ENCODE data around the gene CREB3L4. TPM values are rescaled to one million over a fixed set of nuclear protein-coding genes. Genes with fewer than 3 reads are reported as not detected.

The CREB3L4 gene
- total RNA-seq, 2 experiments from 2014 or later: 8.3 to 8.8 TPM

DNA sequence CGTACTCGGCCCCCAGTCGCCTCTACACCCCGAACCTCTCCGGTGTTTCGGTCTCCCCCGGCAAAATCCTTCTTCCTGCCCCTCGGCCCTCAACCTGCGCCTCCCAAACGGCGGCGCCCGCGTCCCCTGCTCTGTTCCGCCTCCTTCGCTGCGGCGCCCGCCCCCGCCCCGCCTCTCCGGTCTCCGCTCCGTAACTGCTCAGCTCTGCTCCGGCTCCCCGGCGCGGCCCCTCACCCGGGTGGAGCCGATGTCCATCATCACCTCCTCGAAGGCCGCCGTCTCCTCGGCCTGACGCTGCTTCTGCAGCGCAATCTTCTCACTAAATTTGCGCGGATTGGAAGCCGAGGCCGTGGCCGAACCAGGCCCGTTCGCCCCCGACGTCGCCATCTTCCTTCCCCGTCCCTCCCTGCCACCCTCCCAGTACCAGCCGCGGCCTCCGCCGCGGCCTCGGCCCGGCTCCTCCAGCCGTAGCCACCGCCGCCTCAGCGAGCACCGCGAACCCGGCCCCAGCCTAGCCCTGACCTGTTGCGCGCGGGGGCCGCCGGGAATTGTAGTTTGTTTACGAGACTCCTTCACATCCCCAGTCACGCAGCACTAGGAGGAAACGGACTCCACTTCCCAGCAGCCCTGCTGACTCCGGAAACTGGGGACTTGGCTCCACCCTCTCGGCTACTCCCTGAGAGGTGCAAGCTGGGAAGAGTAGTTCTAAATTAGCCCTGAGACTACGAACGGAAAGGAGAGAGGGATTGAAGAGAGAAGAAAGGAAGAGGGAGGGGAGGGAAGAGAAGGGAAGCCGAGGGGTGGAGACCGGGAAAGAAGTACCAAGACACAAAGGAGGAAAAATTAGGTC lies 9.4 kb upstream of the CREB3L4 start, which contains the start of gene CRTC2:
CRTC2 (minus strand) TSS at position 502 of the 850 bp plus-strand sequence; CDS start at position 387, 115 bp downstream.
- ATAC-seq: peak; percentile 88
- peak within 1 kb of the TSS; percentile 97 for H3K4me3 Mint-ChIP-seq

DNA sequence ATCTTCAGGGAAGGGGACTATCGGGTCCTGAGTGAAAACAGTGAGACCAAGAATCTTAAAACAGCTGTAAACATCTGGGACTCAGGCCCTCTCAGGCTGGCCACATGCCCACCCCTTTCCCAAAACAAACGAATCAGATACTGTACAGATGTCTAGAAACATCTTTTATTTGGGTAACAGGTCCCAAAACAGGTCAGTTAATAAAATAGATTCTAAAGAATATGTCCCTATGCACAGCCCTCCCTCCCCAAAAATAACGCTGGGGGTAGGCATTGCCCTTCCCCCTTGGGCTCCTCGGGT lies 8.8 kb upstream of the CREB3L4 start:
- H3K27me3 Mint-ChIP-seq: no peaks in the 10 kb centered on the region
- DNase-seq: no peak
- peaks cover 58% of the 10 kb centered on the region for H3K4me1 Mint-ChIP-seq (ENCODE audit: low read depth)
- peak overlapping the region; percentile 98 for H3K27ac Mint-ChIP-seq
- intact Hi-C loops (cut with micrococcal nuclease): no loop called here
- ATAC-seq: no peak
- ChIA-PET POLR2A (interaction anchor here (0.9 to 7.3 kb wide), 9 partner anchors 8 to 130 kb away, joined by 3 to 62 read pairs (median 4); partner anchors contain the start of genes CREB3L4, DENND4B and JTB), CTCF (interaction anchor here (0.9 to 1.5 kb wide), 2 partner anchors 9 to 13 kb away, joined by 3 to 11 read pairs; partner anchors contain the start of genes CREB3L4 and DENND4B)
- no peaks in the 10 kb centered on the region for H3K9me3 Mint-ChIP-seq
- peak overlapping the region; percentile 97 for H3K4me3 Mint-ChIP-seq
- TF ChIP-seq, protein P1, sequence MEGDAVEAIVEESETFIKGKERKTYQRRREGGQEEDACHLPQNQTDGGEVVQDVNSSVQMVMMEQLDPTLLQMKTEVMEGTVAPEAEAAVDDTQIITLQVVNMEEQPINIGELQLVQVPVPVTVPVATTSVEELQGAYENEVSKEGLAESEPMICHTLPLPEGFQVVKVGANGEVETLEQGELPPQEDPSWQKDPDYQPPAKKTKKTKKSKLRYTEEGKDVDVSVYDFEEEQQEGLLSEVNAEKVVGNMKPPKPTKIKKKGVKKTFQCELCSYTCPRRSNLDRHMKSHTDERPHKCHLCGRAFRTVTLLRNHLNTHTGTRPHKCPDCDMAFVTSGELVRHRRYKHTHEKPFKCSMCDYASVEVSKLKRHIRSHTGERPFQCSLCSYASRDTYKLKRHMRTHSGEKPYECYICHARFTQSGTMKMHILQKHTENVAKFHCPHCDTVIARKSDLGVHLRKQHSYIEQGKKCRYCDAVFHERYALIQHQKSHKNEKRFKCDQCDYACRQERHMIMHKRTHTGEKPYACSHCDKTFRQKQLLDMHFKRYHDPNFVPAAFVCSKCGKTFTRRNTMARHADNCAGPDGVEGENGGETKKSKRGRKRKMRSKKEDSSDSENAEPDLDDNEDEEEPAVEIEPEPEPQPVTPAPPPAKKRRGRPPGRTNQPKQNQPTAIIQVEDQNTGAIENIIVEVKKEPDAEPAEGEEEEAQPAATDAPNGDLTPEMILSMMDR (IDR thresholded peaks at IDR 0.05): no peak
- peaks cover 25% of the 10 kb centered on the region for H3K36me3 Mint-ChIP-seq (ENCODE audit: low read depth)

More for the DNA sequence above, 9.4 kb upstream of the CREB3L4 start, which contains the start of gene CRTC2:
- H3K36me3 Mint-ChIP-seq (ENCODE audit: low read depth): peaks cover 29% of the 10 kb centered on the region
- ChIA-PET CTCF (interaction anchor here (0.9 to 4.8 kb wide), 3 partner anchors 10 to 12 kb away, joined by 3 to 46 read pairs (median 11); partner anchors contain the start of genes CREB3L4 and DENND4B), POLR2A (interaction anchor here (0.9 to 7.3 kb wide), 11 partner anchors 9 to 129 kb away, joined by 3 to 62 read pairs (median 5); partner anchors contain the start of genes CREB3L4, DENND4B, GATAD2B and JTB)
- intact Hi-C loops (cut with micrococcal nuclease): no loop called here
- peak; percentile 100 for DNase-seq
- H3K27me3 Mint-ChIP-seq: no peaks in the 10 kb centered on the region
- TF ChIP-seq, protein P1 (IDR thresholded peaks at IDR 0.05): no peak
- peaks cover 59% of the 10 kb centered on the region for H3K4me1 Mint-ChIP-seq (ENCODE audit: low read depth)
- H3K27ac Mint-ChIP-seq: peak within 1 kb of the TSS; percentile 98
- no peaks in the 10 kb centered on the region for H3K9me3 Mint-ChIP-seq

DNA sequence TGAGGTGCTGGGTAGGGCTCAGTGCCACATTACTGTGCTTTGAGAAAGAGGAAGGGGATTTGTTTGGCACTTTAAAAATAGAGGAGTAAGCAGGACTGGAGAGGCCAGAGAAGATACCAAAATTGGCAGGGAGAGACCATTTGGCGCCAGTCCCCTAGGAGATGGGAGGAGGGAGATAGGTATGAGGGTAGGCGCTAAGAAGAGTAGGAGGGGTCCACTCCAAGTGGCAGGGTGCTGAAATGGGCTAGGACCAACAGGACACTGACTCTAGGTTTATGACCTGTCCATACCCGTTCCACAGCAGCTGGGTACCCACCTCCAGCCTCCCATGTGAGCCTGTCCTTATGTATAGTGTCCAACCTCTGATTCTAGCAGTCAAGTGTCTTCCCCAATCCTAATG lies 8.2 kb upstream of the CREB3L4 start:
- Mint-ChIP-seq H3K4me1 (ENCODE audit: low read depth) (peaks cover 53% of the 10 kb centered on the region), H3K27ac (peak overlapping the region; percentile 98), H3K36me3 (ENCODE audit: low read depth) (peaks cover 20% of the 10 kb centered on the region), H3K4me3 (no peak overlapping the region), H3K27me3 (no peaks in the 10 kb centered on the region), H3K9me3 (no peaks in the 10 kb centered on the region)
- ChIA-PET POLR2A (interaction anchor here (0.9 to 7.3 kb wide), 6 partner anchors 8 to 130 kb away, joined by 3 to 62 read pairs (median 18); partner anchors contain the start of genes CREB3L4, DENND4B and JTB), CTCF (interaction anchor here (1.5 kb wide), 1 partner anchor 13 kb away, joined by 11 read pairs; the partner anchor contains the start of gene DENND4B)
- no peak for DNase-seq
- intact Hi-C loops (cut with micrococcal nuclease): no loop called here
- no peak for ATAC-seq
- TF ChIP-seq, protein P1 (IDR thresholded peaks at IDR 0.05): no peak

DNA sequence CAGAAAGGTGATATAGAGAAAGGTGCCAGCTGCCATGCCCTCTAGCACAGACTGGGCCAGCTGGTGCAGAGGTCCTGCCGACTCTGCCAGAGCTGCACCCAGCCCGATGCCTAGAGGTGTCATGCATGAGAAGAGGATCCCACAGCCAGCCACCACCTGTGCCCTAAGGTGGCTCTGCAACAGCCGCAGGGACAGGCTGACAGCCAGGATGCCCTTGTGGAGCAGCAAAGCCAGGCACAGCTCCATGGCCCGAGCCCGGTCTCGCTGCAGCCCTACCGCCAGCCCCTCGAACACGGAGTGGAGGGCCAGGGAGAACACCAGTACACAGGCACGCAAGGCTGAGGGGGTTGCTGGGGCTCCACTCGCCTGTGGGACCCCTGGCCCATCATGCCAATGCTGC lies 7.5 kb upstream of the CREB3L4 start:
- CTCF ChIA-PET: no interaction called here
- intact Hi-C loops (cut with micrococcal nuclease): no loop called here
- DNase-seq (no peak), ATAC-seq (no peak)
- Mint-ChIP-seq H3K9me3 (no peaks in the 10 kb centered on the region), H3K27ac (peak overlapping the region; percentile 54), H3K27me3 (no peaks in the 10 kb centered on the region), H3K4me1 (ENCODE audit: low read depth) (peaks cover 45% of the 10 kb centered on the region), H3K4me3 (no peak overlapping the region), H3K36me3 (ENCODE audit: low read depth) (peaks cover 16% of the 10 kb centered on the region)
- TF ChIP-seq, protein P1 (IDR thresholded peaks at IDR 0.05): no peak
- POLR2A ChIA-PET: interaction anchor here (5.6 kb wide), 1 partner anchor 17 kb away, joined by 34 read pairs; the partner anchor contains the start of gene JTB

Data from activated CD8-positive, alpha-beta T cell treated with anti-CD3 and anti-CD28 coated beads for 36 hours (primary cell).